Neural crest cell (in vitro differentiated cells): Measurements from ENCODE around the gene ADK. TPM values are rescaled to one million over a fixed set of nuclear protein-coding genes. Genes with fewer than 3 reads are reported as not detected.

Experiments
- DNase-seq: peaks from one replicate; pipeline ENCODE4 v3.0.0; 2021; ENCODE audit warnings: low read depth, mixed read lengths, low spot score
- H3K27ac Mint-ChIP-seq: one replicate; pipeline ENCODE4 v1.8.0; 2021; ENCODE audit warnings: mild to moderate bottlenecking, mixed read lengths; ENCODE audit not compliant: unreplicated experiment
- H3K27me3 Mint-ChIP-seq: 2 replicates; pipeline ENCODE4 v1.8.0; 2021; ENCODE audit warnings: low read depth, mild to moderate bottlenecking, mixed read lengths
- H3K36me3 Mint-ChIP-seq: 2 replicates; pipeline ENCODE4 v1.8.0; 2021; ENCODE audit warnings: low read depth, mild to moderate bottlenecking, mixed read lengths
- H3K4me1 Mint-ChIP-seq: 2 replicates; pipeline ENCODE4 v1.8.0; 2021; ENCODE audit warnings: mixed read lengths
- H3K4me3 Mint-ChIP-seq: one replicate; pipeline ENCODE4 v1.8.0; 2021; ENCODE audit warnings: mild to moderate bottlenecking, mixed read lengths
- H3K9me3 Mint-ChIP-seq: 2 replicates; pipeline ENCODE4 v1.8.0; 2021; ENCODE audit warnings: mixed read lengths
- CTCF ChIP-seq: fragments of 200-600 bp; sonication (generic); conservative IDR thresholded peaks from 2 replicates; pipeline ENCODE4 v1.5.0; 2021; ENCODE audit warnings: antibody characterized with exemption, mild to moderate bottlenecking
- total RNA-seq: library from RNA; stranded (reverse); gene quantifications from 2 replicates; pipeline ENCODE4 v1.2.1, GENCODE V29; 2021

Gene ADK
- total RNA-seq, 1 donor from 2014 or later = 35.6 TPM

DNA sequence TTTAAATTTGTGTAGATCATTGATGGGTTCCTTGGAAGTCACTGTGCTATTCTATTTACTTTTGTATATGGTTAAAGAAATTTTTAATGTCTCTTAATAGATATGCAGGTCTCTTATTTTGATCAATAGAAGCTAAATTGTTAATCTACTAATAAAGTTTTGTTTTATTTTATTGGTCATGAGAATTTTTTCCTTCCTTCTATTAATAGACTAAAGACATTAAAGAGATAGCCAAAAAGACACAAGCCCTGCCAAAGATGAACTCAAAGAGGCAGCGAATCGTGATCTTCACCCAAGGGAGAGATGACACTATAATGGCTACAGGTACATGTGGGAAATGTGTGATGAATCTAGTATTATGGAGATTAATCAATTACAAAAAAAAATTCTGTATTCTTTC is 449.1 kb downstream of the ADK start:
- Mint-ChIP-seq H3K36me3 (peaks cover 19% of the 10 kb centered on the region), H3K27ac (no peak overlapping the region), H3K27me3 (no peaks in the 10 kb centered on the region), H3K9me3 (peaks cover 7% of the 10 kb centered on the region), H3K4me3 (no peak overlapping the region), H3K4me1 (no peaks in the 10 kb centered on the region)
- TF ChIP-seq CTCF = no peak
- no peak for DNase-seq

DNA sequence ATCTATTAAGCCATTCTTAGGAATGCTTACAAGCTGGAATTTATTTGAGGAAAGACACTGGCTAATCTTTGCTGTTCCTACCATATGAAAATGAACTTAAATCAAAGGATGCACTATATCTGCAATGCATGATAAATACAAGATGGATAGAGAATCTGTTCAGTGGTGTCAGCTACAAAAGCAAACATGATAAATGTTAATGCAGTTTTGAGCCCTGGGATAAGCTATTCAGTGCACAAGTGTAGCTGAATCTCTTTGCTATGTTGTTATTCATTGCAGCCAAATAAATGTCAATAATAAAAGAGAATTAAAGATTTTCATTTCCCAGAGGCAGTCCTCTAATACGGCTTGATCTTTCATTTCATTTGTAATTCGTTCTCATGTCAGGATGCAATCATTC is 451.6 kb downstream of the ADK start:
- Mint-ChIP-seq H3K27ac (no peak overlapping the region), H3K4me1 (no peaks in the 10 kb centered on the region), H3K27me3 (no peaks in the 10 kb centered on the region), H3K9me3 (peaks cover 11% of the 10 kb centered on the region), H3K36me3 (peaks cover 26% of the 10 kb centered on the region), H3K4me3 (no peak overlapping the region)
- no peak for DNase-seq
- no peak for TF ChIP-seq CTCF

- DNase-seq = no peak
- no peaks in the 10 kb centered on the region for H3K4me1 Mint-ChIP-seq
- no peak for TF ChIP-seq CTCF
- H3K9me3 Mint-ChIP-seq = peaks cover 3% of the 10 kb centered on the region
- no peak overlapping the region for H3K27ac Mint-ChIP-seq
- peaks cover 13% of the 10 kb centered on the region for H3K36me3 Mint-ChIP-seq
- H3K4me3 Mint-ChIP-seq = no peak overlapping the region
- no peaks in the 10 kb centered on the region for H3K27me3 Mint-ChIP-seq
Measured at GRCh38 chr10:74610299-74610698, 459.3 kb downstream of the ADK start.

DNA sequence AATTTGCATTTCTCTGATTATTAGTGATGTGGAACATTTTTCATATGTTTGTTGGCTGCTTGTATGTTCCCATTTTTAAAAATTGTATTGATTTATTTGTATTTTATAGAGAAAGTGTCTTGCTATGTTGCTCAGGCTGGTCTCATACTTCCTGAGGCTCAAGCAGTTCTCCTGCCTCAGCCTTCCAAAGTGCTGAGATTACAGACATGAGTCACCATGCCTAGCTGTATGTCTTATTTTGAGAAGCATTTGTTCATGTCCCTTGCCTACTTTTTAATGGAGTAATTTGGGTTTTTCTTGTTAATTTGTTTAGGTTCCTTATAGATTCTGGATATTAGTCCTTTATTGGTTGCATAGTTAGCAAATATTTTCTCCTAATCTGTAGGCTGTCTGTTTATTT is 461.2 kb downstream of the ADK start:
- H3K27me3 Mint-ChIP-seq = no peaks in the 10 kb centered on the region
- H3K36me3 Mint-ChIP-seq = peaks cover 8% of the 10 kb centered on the region

DNA sequence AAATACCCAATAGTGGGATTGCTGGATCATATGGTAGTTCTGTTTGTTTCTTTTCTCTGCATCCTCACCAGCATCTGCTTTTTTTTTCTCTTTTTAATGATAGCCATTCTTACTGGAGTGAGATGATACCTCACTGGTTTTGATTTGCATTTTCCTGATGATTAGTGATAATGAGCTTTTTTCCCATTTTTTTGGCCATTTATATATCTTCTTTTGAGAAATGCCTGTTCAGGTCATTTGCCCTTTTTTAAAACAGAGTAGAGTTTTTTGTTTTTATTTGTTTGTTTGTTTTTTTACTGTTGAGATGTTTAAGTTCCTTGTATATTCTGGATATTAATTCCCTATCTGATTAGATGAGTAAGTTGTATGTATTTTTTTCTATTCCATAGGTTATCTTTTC is 469.6 kb downstream of the ADK start:
- no peak for TF ChIP-seq CTCF

More for the DNA sequence above, 461.2 kb downstream of the ADK start:
- Mint-ChIP-seq H3K4me1 (no peaks in the 10 kb centered on the region), H3K27ac (no peak overlapping the region), H3K9me3 (no peaks in the 10 kb centered on the region), H3K4me3 (no peak overlapping the region)
- TF ChIP-seq CTCF = no peak
- no peak for DNase-seq

DNA sequence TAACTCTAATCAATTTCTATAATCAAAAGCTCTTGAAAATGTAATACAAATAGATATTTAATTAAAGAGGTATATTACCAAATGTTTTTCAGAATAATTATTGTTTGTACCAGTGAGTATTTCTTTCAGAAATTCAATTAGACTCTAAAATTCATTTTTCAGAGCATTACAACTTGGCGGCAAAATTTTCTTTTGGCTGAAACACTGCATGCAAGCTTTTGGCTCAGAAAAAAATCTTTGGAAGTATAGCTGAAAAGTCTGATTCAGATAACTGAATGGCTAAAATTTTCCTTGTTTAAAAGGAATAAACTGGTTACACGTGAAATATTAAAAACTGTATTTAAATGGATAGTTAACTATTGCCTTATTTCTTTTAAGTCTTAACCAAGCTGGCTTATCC is 472.8 kb downstream of the ADK start:
- Mint-ChIP-seq H3K4me1 (no peaks in the 10 kb centered on the region), H3K27me3 (no peaks in the 10 kb centered on the region), H3K27ac (no peak overlapping the region), H3K36me3 (peaks cover 22% of the 10 kb centered on the region), H3K9me3 (peaks cover 18% of the 10 kb centered on the region), H3K4me3 (no peak overlapping the region)
- DNase-seq = no peak
- TF ChIP-seq CTCF = no peak

More for the DNA sequence above, 469.6 kb downstream of the ADK start:
- DNase-seq = no peak
- Mint-ChIP-seq H3K36me3 (peaks cover 27% of the 10 kb centered on the region), H3K9me3 (peaks cover 18% of the 10 kb centered on the region), H3K27ac (no peak overlapping the region), H3K27me3 (no peaks in the 10 kb centered on the region), H3K4me1 (no peaks in the 10 kb centered on the region), H3K4me3 (no peak overlapping the region)
